ENCODE data around the gene BICRA. TPM values are rescaled to one million over a fixed set of nuclear protein-coding genes. Genes with fewer than 3 reads are reported as not detected.

The BICRA gene
- total and polyA plus RNA-seq, 2 donors (not counting 1 experiment from before 2014, with no cell fraction given): 14.1 to 34.7 TPM

DNA sequence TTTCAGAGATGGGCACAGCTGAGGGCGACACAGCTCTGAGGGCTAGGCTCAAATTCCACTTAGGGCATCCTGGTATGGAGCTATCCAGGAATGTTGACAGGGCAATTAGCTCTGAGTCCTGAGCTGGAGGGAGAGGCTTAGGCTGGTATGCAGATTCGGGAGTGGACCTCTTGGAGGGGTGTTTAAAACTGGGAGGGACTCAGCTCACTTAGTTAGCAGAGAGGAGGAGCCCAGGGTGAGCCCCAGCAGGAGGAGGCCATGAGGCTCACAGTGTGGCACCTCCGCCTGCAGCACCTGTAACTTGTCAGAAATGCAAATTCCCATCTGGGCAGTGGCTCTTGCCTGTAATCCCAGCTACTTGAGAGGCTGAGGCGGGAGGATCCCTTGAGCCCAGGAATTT lies 126.2 kb downstream of the BICRA start:
- Histone ChIP-seq H3K4me1 (ENCODE audit: control insufficient read depth in 2 of 2, insufficient read depth in 2 of 2, low read length in 2 of 2) (peaks cover 2 to 5% of the 10 kb centered on the region in 2 donors), H2AFZ (ENCODE audit: insufficient read depth, low read depth, low read length, poor library complexity, severe bottlenecking) (no peak overlapping the region), H3K27me3 (replicated peaks in 1 of 4; ENCODE audit: control extremely low read depth in 1 of 4, control insufficient read depth in 3 of 4, insufficient read depth in 4 of 4, low read length in 3 of 4) (peaks cover 0 to 9% (median 6%) of the 10 kb centered on the region in 4 experiments), H3K9ac (ENCODE audit: low read length) (no peak overlapping the region), H3K4me3 (ENCODE audit: control extremely low read depth in 1 of 5, extremely low read depth in 1 of 5, insufficient read depth in 1 of 5, low read depth in 2 of 5, low read length in 4 of 5) (no peak overlapping the region), H3K9me3 (ENCODE audit: control extremely low read depth in 1 of 3, control insufficient read depth in 2 of 3, insufficient read depth in 1 of 3, low read length in 2 of 3) (peaks cover 0 to 7% (median 0%) of the 10 kb centered on the region in 3 donors), H3K4me2 (replicated peaks; ENCODE audit: low read depth, low read length, poor library complexity, severe bottlenecking) (no peak overlapping the region), H3K27ac (ENCODE audit: low read length in 2 of 2) (no peak overlapping the region), H3K36me3 (replicated peaks in 1 of 2; ENCODE audit: control extremely low read depth in 1 of 2, control insufficient read depth in 1 of 2, extremely low read depth in 1 of 2, insufficient read depth in 2 of 2, low read length in 1 of 2) (no peaks in the 10 kb centered on the region), H4K20me1 (ENCODE audit: control insufficient read depth, insufficient read depth, low read length, poor library complexity, severe bottlenecking) (no peaks in the 10 kb centered on the region), H3K79me2 (ENCODE audit: control insufficient read depth, insufficient read depth, low read length) (no peaks in the 10 kb centered on the region)
- H3K27me3 Mint-ChIP-seq: peaks cover 19% of the 10 kb centered on the region
- 90% methylated on average over 4 of the region's 4 CpGs for WGBS (ENCODE audit: insufficient coverage)
- no peak for TF ChIP-seq EZH2 (IDR thresholded peaks at IDR 0.05; ENCODE audit: borderline replicate concordance, insufficient read depth, low read depth, low read length, poor library complexity, severe bottlenecking)
- TF ChIP-seq CTCF (IDR thresholded peaks at IDR 0.05): no peak
- no peak for ATAC-seq (ENCODE audit: low read depth)
- H3K4me1 Mint-ChIP-seq: no peaks in the 10 kb centered on the region
- ChIA-PET CTCF (interaction anchor here (0.6 kb wide), 1 partner anchor 41 kb away, joined by 4 read pairs; no protein-coding TSS in a partner anchor), POLR2A (no interaction called here)
- H3K9me3 Mint-ChIP-seq (ENCODE audit: insufficient read depth): no peaks in the 10 kb centered on the region
- H3K27ac Mint-ChIP-seq: no peak overlapping the region
- no peak for DNase-seq
- intact Hi-C loops (cut with micrococcal nuclease): no loop called here
- no peak overlapping the region for H3K4me3 Mint-ChIP-seq

DNA sequence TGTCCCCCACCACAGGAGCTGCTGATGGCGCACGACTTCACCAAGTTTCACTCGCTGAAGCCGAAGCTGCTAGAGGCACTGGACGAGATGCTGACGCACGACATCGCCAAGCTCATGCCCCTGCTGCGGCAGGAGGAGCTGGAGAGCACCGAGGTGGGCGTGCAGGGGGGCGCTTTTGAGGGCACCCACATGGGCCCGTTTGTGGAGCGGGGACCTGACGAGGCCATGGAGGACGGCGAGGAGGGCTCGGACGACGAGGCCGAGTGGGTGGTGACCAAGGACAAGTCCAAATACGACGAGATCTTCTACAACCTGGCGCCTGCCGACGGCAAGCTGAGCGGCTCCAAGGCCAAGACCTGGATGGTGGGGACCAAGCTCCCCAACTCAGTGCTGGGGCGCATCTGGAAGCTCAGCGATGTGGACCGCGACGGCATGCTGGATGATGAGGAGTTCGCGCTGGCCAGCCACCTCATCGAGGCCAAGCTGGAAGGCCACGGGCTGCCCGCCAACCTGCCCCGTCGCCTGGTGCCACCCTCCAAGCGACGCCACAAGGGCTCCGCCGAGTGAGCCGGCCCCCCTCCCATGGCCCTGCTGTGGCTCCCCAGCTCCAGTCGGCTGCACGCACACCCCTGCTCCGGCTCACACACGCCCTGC lies 132.1 kb downstream of the BICRA start:
- Histone ChIP-seq H3K4me2 (replicated peaks; ENCODE audit: low read depth, low read length, poor library complexity, severe bottlenecking) (no peak overlapping the region), H3K4me3 (ENCODE audit: control extremely low read depth in 1 of 5, extremely low read depth in 1 of 5, insufficient read depth in 1 of 5, low read depth in 2 of 5, low read length in 4 of 5) (no peak overlapping the region), H3K36me3 (replicated peaks in 1 of 2; ENCODE audit: control extremely low read depth in 1 of 2, control insufficient read depth in 1 of 2, extremely low read depth in 1 of 2, insufficient read depth in 2 of 2, low read length in 1 of 2) (no peaks in the 10 kb centered on the region), H3K4me1 (ENCODE audit: control insufficient read depth in 2 of 2, insufficient read depth in 2 of 2, low read length in 2 of 2) (peaks cover 19 to 28% of the 10 kb centered on the region in 2 donors), H3K27me3 (replicated peaks in 1 of 4; ENCODE audit: control extremely low read depth in 1 of 4, control insufficient read depth in 3 of 4, insufficient read depth in 4 of 4, low read length in 3 of 4) (no peaks in the 10 kb centered on the region), H3K27ac (ENCODE audit: low read length in 2 of 2) (no peak overlapping the region), H3K79me2 (ENCODE audit: control insufficient read depth, insufficient read depth, low read length) (peaks cover 3% of the 10 kb centered on the region), H4K20me1 (ENCODE audit: control insufficient read depth, insufficient read depth, low read length, poor library complexity, severe bottlenecking) (no peaks in the 10 kb centered on the region), H2AFZ (ENCODE audit: insufficient read depth, low read depth, low read length, poor library complexity, severe bottlenecking) (no peak overlapping the region), H3K9ac (ENCODE audit: low read length) (no peak overlapping the region), H3K9me3 (ENCODE audit: control extremely low read depth in 1 of 3, control insufficient read depth in 2 of 3, insufficient read depth in 1 of 3, low read length in 2 of 3) (no peaks in the 10 kb centered on the region)
- intact Hi-C loops (cut with micrococcal nuclease): no loop called here
- ChIA-PET CTCF (interaction anchor here (1.7 to 2.5 kb wide), 2 partner anchors 304 to 308 kb away, joined by 5 to 9 read pairs; no protein-coding TSS in a partner anchor), POLR2A (no interaction called here)
- WGBS (ENCODE audit: insufficient coverage): 94% methylated on average over 48 of the region's 48 CpGs
- ATAC-seq (ENCODE audit: low read depth) (no peak), DNase-seq (no peak)
- Mint-ChIP-seq H3K9me3 (ENCODE audit: insufficient read depth) (no peaks in the 10 kb centered on the region), H3K27me3 (no peaks in the 10 kb centered on the region), H3K4me3 (no peak overlapping the region), H3K27ac (no peak overlapping the region), H3K4me1 (peaks cover 24% of the 10 kb centered on the region)
- TF ChIP-seq EZH2 (IDR thresholded peaks at IDR 0.05; ENCODE audit: borderline replicate concordance, insufficient read depth, low read depth, low read length, poor library complexity, severe bottlenecking) (no peak), CTCF (IDR thresholded peaks at IDR 0.05) (no peak)
